Mucosa of descending colon (tissue), 3 donors: ENCODE data around the gene TACR2. TPM values are rescaled to one million over a fixed set of nuclear protein-coding genes. Genes with fewer than 3 reads are reported as not detected.

Experiments used
- ATAC-seq: fragments of 200-7000 bp; cut with Tn5 transposase; one replicate; pipeline ENCODE4 v1.9.1; 2020; ENCODE audit warnings: mild to moderate bottlenecking, moderate library complexity
- DNase-seq, 3 donors: peaks; one replicate each; pipeline ENCODE4 v3.0.0-alpha.2; 2020
- H3K36me3 ChIP-seq: fragments of 200-600 bp; one replicate; pipeline ENCODE4 v1.8.0; 2021; ENCODE audit warnings: low read depth, mild to moderate bottlenecking
- H3K4me1 ChIP-seq: fragments of 200-600 bp; one replicate; pipeline ENCODE4 v1.8.0; 2021; ENCODE audit warnings: low read depth, mild to moderate bottlenecking
- H3K4me3 ChIP-seq: fragments of 200-600 bp; one replicate; pipeline ENCODE4 v1.8.0; 2021; ENCODE audit warnings: mild to moderate bottlenecking
- H3K9me3 ChIP-seq: fragments of 200-600 bp; one replicate; pipeline ENCODE4 v1.8.0; 2021; ENCODE audit warnings: mild to moderate bottlenecking
- intact Hi-C, 2 donors: fragments of 100-400 bp; cut with DNase I in 1 of 2; cut with micrococcal nuclease in 1 of 2; formaldehyde crosslinking; loops; one replicate each; pipeline versions ENCODE4 v1.11.0 to v1.11.1; 2022; cut with DNase I, micrococcal nuclease
- total RNA-seq, 3 donors: library from RNA; stranded (reverse); fragmentation: NEBNext Ultra II Directional in 2 of 3; extraction: Animal tissue kit (Norgen Biotek cat#: 25700) in 2 of 3; gene quantifications; one replicate each; pipeline versions ENCODE4 v1.2.1 to v1.2.4, GENCODE V29; 2021 to 2023
- TF ChIP-seq, protein P1 (sequence below): fragments of 200-600 bp; IDR thresholded peaks from one replicate; pipeline ENCODE4 v1.8.0; 2022; ENCODE audit warnings: antibody characterized with exemption, mild to moderate bottlenecking
- donor health status: DM: no; HTN: no; CAD: no; lungs with moderate emphysema.
- donor health status: DM: no; HTN: no; CAD: no.
- donor health status: DM: no; HTN: yes; CAD: no.

TACR2 gene
- total RNA-seq, 3 donors from 2014 or later, result 6.3 to 204 (median 9.5) TPM

DNA sequence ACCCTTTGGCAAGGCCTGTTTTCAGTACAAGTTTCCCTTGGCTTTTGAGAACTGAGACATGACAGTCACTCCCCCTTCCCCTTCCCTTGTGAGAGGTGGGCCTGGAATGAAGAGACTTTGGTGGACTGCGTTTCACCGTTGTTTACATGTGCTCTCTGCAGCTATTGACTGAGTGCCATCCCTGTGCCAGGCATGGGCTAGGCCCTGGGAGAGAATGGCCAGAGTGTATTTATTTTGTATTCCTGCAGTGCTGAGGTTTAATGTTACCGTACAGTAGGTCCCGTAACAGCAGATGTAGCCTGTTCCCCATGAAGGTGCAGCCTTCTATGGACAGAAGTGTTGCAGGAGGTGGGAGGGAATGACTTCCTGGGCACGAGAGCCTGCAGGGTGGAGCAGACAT is 50.0 kb downstream of the TACR2 start:
- DNase-seq (no peak), ATAC-seq (no peak)
- H3K36me3 ChIP-seq, result no peaks in the 10 kb centered on the region
- peaks cover 9% of the 10 kb centered on the region for H3K4me1 ChIP-seq
- intact Hi-C loops, result no loop called here
- no peaks in the 10 kb centered on the region for H3K9me3 ChIP-seq
- TF ChIP-seq, protein P1, sequence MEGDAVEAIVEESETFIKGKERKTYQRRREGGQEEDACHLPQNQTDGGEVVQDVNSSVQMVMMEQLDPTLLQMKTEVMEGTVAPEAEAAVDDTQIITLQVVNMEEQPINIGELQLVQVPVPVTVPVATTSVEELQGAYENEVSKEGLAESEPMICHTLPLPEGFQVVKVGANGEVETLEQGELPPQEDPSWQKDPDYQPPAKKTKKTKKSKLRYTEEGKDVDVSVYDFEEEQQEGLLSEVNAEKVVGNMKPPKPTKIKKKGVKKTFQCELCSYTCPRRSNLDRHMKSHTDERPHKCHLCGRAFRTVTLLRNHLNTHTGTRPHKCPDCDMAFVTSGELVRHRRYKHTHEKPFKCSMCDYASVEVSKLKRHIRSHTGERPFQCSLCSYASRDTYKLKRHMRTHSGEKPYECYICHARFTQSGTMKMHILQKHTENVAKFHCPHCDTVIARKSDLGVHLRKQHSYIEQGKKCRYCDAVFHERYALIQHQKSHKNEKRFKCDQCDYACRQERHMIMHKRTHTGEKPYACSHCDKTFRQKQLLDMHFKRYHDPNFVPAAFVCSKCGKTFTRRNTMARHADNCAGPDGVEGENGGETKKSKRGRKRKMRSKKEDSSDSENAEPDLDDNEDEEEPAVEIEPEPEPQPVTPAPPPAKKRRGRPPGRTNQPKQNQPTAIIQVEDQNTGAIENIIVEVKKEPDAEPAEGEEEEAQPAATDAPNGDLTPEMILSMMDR, result no peak
- no peak overlapping the region for H3K4me3 ChIP-seq

DNA sequence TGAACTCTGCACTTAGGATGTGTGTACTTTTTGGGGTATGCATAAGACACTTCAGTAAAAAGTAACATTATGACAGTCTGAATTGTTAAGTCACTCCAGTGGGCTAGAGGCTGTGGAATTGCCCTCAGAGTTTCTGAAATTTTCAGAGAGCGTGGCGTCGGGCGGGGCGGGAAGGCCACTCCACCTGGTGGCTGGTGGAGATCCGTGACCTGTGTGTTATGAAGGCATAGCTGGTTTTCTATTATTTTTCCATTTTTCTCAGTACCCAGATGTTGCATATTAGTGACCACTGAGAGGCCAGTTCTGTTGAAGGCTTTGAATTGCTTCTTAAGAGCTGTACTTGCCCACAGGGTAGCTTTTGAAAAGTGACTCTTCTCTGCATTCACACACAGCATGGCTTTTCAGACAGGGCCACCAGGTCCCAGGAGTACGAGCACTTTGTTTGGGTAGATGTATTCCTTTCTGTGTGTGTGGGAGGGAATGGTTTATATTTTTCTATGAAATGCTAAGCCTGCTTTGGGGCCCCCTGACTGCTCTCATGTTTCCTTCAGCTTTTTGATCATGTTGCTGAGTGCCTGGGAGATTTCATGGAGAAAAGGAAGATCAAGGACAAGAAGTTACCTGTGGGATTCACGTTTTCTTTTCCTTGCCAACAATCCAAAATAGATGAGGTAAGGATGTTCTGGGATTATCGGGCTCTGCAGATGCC is 52.3 kb downstream of the TACR2 start:
- intact Hi-C loops, result no loop called here
- TF ChIP-seq, protein P1, result no peak
- ATAC-seq, result no peak
- Histone ChIP-seq H3K9me3 (no peaks in the 10 kb centered on the region), H3K36me3 (no peaks in the 10 kb centered on the region), H3K4me3 (no peak overlapping the region), H3K4me1 (peaks cover 26% of the 10 kb centered on the region)
- DNase-seq, result no peak

DNA sequence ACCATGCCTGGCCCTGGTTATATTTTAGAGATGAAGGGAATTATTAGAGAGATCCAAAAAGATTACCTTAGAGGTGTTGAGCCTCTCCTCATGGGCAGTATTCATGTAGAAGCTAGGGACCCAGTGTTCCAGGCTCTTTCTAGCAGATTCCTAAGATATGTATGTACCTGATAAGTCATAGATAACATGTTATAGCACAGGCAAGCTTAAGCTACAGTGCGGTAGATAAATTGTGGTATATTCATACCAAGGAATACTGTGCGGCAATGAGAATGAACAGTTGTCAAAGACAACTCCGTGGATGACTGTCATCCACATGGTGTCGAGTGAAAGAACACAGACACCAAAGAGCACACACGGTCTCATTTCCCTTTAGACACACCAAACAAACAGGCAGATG is 53.1 kb downstream of the TACR2 start:
- DNase-seq (no peak), ATAC-seq (no peak)
- no peaks in the 10 kb centered on the region for H3K9me3 ChIP-seq
- H3K4me3 ChIP-seq, result no peak overlapping the region
- intact Hi-C loops, result no loop called here
- H3K4me1 ChIP-seq, result peaks cover 26% of the 10 kb centered on the region
- TF ChIP-seq, protein P1, result no peak
- H3K36me3 ChIP-seq, result no peaks in the 10 kb centered on the region

DNA sequence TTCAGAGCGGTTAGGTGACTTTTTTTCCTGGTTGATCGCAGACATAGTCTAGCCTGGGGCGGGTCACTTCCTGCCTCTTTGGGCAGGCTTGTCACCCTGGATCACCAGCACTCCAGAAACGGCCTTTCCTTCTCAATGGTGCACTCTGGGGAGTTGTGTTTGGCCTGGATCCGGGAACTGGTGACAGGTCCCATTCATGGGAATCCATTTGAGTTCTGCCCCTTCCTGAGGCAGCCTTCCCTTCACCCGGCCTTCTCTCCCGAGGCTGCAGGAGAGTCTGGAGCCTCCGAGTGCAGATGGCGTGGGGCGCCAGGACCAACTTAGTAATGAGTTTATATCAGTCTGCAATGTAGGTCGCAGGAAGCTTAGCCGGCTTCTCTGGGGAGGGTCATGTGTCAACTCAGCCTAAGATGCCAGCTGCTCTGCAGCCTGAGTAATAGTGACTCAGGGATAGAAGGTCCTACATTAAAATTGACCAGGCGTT is 54.2 kb downstream of the TACR2 start:
- TF ChIP-seq, protein P1, result no peak
- peaks cover 26% of the 10 kb centered on the region for H3K4me1 ChIP-seq
- H3K4me3 ChIP-seq, result no peak overlapping the region
- intact Hi-C loops, result no loop called here
- no peaks in the 10 kb centered on the region for H3K9me3 ChIP-seq
- ATAC-seq, result peak; percentile 63
- DNase-seq, result peak in 2 of 3 donors; percentile 63 to 66
- H3K36me3 ChIP-seq, result no peaks in the 10 kb centered on the region

DNA sequence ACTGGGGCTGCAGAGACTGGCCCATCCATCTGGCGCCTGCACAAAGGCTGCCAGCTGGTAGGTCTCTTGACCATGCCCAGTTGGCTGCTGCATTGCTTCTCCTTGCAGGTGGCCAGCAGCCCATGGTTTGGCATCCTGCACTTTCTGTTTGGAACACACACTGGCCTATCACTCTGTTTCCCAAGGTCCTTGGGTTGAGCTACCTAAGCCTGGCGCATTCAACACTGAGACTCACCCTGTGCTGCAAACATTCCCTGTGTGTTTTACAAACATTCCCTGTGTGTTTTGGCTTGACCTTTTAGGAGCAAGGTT is 55.5 kb downstream of the TACR2 start:
- Histone ChIP-seq H3K36me3 (no peaks in the 10 kb centered on the region), H3K9me3 (no peaks in the 10 kb centered on the region), H3K4me1 (peaks cover 26% of the 10 kb centered on the region), H3K4me3 (no peak overlapping the region)
- ATAC-seq, result peak; percentile 31
- DNase-seq, result no peak
- TF ChIP-seq, protein P1, result no peak
- intact Hi-C loops, result no loop called here
